Measurements from ENCODE around the gene RETREG3.
"Not testable (repeated sequence)": the region's sequence is repeated elsewhere in the genome, so short reads cannot be mapped to it uniquely, and the experiment has no call there.

- TF ChIP-seq POLR2A (IDR thresholded peaks at IDR 0.05; ENCODE audit: low read length); GATA1 (IDR thresholded peaks at IDR 0.05; ENCODE audit: low read depth, low read length): not testable (repeated sequence)
Observed at GRCh38 chr17:42545755-42546505, 63.2 kb downstream of the RETREG3 start.

All from erythroblast (primary cell).